HG03159 (cell line): ENCODE data around the gene TNNT2.

ENCODE experiments used
- ATAC-seq: cut with Tn5 transposase; IDR thresholded peaks from one replicate; pipeline ENCODE4 v1.9.1; 2021; ENCODE audit warnings: mild to moderate bottlenecking, moderate library complexity; ENCODE audit not compliant: unreplicated experiment

TNNT2 gene

DNA sequence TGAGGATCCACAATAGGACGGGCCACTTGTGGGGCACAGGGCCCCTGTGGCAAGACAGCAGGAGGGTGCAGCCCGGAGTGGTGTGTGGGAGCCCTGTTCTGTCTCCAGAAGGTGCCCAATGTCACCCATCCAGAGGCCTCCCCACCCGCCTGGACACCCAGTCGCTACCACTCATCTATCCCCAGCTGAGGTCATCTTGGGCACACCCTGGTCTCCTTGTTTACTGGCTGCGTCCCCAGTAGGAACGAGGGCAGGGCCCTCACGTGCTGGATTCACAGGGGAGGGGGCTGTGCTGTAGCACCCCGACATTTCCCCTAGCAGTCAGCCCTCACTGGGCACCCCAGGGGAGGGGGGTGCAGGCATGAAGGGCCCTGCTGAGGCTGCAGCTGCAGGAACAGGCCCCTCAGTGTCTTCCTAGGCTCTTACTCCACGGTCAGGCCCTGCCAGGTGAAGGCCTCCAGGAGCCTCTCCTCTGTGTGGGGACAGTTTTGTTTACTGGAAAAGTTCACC, 2.3 kb upstream of the TNNT2 start:
- no peak for ATAC-seq

DNA sequence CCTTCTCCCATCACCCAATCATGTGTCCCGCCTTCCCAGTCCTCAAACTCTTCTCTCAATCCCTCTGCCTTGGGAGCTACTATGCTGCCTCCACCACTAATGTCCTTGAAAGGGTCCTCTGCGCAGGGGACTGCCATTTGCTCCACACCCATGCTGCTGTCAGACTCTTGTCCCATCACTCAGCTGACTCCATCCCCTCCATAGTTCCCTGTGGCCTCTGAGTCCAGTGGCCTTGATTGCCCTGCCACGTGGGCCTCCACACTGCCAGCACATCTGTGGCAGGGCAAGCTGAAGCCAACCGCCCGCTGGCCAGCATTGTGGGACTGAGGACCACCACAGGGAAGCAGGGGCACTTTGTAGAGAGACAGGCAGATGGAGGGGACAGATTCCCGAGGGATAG, 1.3 kb upstream of the TNNT2 start:
- ATAC-seq: no peak

GRCh38 chr1:201376464-201377374, 761 bp downstream of the TNNT2 start:
- no peak for ATAC-seq

DNA sequence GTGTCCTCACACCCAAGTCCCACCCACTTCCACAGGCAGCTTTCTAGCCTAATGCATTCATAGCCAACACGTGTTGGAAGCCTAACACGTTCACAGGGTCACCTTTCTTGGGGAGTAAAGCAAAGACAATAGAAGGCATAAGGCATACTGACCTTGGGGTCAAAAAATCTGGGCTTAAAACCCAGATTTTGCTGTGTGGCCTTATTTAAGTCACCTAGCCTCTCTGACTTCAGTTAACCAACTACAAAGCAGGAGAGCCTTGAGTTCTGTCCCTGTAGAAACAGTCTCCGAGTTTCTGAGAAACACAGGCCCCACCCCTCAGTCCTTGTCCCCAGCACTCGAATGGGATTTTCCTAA, 1.4 kb downstream of the TNNT2 start:
- no peak for ATAC-seq

DNA sequence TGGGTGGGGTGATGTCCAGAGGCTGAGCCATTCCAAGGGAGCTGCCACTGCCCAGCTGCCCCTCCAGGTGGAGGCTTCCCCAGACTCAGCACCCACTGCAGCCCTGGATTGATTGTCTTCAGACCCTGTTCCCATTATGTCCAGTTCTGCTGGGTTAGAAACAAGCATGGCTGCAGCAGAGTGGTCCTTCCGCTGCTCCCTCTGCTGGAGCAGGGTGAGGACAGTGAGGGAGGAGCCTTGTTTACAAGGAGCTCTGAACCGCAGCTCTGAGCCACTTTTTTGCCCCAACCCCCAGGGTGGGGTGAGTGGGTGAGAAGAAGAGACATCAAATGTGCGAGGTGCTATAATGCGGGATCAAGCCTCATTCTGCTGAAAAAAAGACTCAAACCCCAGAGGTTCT, 2.3 kb downstream of the TNNT2 start:
- no peak for ATAC-seq

DNA sequence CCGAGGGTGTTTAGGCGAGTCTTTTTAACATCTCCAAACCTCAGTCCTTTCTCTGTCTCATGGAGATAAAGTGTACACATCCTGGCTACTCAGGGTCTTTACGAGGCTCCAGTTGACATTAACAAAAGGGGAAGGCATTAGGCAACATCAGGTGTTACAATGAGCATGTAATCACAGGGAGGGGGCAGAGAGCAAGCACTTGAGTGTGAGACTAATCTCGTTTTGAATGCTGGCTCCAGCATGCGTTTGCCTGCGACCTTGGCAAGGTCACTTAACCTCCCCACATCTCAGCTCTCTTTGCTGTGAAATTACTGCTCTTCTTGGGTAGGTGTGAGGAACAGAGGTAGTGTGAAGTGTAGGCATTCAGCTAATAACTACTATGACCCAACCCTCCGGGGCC, 3.1 kb downstream of the TNNT2 start:
- no peak for ATAC-seq

DNA sequence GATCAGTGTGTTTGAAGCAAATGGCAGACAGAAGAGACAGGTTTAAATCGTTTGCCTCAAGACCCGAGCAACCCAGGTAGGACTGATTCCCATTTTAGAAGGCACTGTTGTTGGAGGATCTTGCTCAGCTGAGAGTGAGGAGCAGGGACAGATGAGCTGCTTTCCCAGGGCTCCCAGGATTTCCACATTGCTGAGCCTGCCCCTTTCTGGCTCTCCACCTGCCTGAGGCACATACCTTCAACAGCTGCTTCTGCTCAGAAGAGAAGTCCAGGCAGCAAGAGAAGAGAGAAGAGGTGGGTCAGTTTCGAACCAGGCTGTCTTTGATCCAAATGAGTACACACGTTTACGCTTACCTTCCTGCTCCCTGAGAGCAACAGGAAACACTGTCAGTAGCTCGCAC, 5.7 kb downstream of the TNNT2 start:
- no peak for ATAC-seq

GRCh38 chr1:201371276-201371675, 6.2 kb downstream of the TNNT2 start:
- ATAC-seq: no peak

GRCh38 chr1:201370500-201370899, 7.0 kb downstream of the TNNT2 start:
- no peak for ATAC-seq

DNA sequence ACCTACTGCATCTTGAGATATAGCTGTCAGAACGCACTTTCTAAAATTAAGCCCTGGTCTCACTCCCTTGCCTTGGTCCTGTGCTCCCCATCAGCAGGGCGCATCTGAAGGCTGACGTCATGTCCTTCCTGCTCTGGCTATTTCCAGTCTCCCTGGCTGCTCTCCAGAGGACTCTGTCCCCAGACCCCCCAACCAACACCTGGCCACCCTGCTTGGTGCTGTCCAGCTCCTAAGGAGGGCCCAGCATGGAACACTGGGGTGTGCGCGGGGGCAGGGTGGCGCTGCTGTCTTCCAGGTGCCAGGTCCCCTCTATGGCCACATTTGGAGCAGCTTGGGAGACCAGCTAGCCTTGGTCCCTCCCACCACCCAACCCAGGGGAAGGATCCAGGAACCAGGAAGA, 8.3 kb downstream of the TNNT2 start:
- ATAC-seq: no peak

DNA sequence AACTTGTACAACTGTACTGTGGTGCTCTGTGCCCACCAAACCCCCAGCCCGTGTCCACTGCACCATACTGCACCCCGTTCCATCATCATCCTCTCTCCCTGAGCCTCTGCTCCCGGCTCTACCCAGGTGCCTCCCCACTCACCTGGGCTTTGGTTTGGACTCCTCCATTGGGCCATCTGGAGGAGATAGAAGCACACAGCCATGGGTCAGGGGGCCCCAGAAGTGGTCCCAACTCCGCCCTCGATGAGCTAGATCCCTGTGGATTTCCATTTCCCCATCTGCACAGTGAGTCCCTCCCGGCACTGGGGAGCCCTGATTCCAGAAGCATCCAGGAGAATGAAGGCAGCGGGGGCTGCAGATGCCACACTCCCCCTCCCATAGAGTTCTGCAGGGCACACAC, 10.8 kb downstream of the TNNT2 start:
- no peak for ATAC-seq

- ATAC-seq: no peak
Measured at GRCh38 chr1:201365251-201365650, 12.2 kb downstream of the TNNT2 start.

DNA sequence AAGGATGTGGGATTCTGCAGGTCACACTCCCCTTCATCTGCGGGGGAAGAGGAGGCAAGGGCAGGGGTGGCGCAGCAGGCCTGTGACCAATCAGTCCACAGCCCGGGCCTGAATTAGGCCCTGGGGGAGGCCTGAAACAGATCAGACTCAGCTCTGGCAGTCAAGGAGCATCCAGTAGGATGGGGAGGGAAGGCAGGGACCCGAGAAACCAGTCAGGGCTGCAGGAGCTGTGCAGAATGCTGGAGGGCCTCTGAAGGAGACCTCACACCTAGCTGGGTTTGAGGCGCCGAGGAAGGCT, 12.7 kb downstream of the TNNT2 start:
- no peak for ATAC-seq

DNA sequence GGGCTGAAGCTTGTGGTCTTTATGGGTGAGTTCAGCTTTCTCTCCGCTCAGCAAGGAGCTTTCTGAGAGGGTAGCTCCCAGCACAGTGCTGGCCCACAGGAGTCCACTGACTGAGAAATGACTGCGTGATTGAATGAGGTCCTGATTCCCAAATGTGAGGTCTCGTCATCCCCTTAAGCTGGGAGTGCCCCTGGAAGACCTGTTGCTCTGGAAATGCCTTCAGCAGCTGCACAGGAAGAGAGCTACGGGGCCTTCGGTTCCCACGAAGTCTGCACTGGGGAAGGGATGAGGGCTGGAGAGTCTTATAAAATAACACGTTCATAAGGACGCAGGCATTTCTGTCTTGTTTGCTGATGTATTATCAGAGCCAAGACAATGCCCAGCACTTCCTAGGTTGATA, 14.0 kb downstream of the TNNT2 start:
- ATAC-seq: no peak

- ATAC-seq: no peak
Measured at GRCh38 chr1:201362906-201363305, 14.6 kb downstream of the TNNT2 start.

- no peak for ATAC-seq
Measured at GRCh38 chr1:201361652-201362504, 15.6 kb downstream of the TNNT2 start.

GRCh38 chr1:201360901-201361651, 16.4 kb downstream of the TNNT2 start:
- no peak for ATAC-seq

GRCh38 chr1:201360486-201360885, 17.0 kb downstream of the TNNT2 start:
- ATAC-seq: no peak

DNA sequence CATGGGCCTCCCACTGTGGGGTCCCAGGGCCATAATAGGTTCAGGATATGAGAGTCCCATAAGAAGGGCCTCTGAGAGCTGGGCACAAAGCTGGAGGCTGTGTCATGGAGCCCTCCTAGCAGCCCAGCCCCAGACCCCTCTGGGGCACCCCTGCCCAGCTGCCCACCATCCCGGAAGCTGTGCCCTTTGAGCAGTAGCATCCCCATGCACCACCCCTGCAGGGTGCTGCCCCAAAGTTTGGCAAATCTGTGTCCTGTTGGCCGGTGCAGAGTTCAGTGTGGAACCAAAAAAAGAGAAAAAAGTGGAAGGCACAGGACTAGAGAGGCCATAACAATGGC, 17.6 kb downstream of the TNNT2 start:
- no peak for ATAC-seq

DNA sequence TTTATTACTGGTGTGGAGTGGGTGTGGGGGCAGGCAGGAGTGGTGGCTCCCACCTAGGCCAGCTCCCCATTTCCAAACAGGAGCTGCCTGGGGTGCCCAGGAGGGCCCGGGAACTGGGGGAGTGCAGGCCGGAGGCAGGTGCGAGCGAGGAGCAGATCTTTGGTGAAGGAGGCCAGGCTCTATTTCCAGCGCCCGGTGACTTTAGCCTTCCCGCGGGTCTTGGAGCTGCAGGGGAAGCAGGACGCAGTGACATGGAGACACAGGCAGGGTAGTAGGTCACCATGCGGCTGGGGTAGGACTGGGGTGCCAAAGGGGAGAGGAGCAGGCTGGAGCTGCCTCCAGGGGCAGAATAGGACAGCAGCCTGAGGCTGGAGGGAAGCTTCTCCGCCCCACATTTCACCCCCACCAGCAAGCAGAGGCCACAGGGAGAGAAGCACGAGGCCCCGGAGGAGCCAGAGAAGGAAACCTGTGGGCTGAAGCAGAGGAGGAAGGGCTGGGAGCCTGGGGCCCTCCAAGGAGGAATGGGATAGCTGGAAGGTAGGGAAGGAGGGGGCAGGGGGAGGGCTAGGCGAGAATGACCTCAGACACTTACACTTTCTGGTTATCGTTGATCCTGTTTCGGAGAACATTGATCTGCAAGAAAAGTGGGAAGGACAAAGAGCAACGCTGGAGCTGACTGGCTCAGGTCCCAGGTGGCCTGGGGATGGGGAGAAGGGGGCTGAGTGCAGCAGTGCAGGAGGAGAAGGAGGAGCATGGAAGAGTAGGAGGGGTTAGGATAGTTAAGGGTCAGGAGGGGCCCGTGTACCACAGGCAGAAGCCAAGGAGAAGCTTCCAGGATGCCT, 18.2 kb downstream of the TNNT2 start:
- ATAC-seq: no peak

GRCh38 chr1:201358596-201358995, 18.9 kb downstream of the TNNT2 start:
- ATAC-seq: no peak
